Cerebellar cortex (tissue), 1 donor: ENCODE data around the gene TNS1.

Source experiments
- DNase-seq: peaks from one replicate; pipeline ENCODE4 v3.0.0-alpha.2; 2015; ENCODE audit warnings: low spot score

Gene TNS1

DNA sequence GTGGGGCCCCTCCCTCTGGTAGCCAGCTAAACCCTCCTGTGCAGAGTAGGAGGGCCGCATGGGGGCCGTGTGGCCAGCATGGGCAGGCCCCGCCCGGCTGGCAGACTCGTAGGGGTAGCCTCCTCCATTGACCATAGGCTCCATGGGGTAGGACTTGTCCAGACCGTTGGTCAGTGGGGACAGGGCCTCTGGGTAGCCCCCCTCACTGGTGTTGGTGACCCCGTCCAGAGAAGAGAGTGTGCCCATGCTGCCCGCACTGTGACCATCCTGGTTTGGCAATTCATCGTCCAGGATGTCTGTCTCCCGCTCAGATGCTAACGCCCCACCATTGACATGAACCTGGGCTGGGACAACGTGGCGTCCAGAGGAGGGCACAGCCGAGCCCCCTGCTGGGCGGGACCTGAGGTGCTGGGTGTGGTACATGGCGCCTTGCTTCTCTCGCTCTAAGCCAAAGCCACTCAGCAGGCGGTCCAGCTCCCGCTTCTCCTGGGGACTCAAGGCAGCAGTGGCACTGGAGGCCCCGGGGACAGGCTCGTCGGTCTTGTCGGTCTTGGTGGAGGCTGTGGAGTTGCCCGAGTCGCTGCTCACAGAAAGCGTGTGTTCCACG lies 154.3 kb downstream of the TNS1 start:
- no peak for DNase-seq

DNA sequence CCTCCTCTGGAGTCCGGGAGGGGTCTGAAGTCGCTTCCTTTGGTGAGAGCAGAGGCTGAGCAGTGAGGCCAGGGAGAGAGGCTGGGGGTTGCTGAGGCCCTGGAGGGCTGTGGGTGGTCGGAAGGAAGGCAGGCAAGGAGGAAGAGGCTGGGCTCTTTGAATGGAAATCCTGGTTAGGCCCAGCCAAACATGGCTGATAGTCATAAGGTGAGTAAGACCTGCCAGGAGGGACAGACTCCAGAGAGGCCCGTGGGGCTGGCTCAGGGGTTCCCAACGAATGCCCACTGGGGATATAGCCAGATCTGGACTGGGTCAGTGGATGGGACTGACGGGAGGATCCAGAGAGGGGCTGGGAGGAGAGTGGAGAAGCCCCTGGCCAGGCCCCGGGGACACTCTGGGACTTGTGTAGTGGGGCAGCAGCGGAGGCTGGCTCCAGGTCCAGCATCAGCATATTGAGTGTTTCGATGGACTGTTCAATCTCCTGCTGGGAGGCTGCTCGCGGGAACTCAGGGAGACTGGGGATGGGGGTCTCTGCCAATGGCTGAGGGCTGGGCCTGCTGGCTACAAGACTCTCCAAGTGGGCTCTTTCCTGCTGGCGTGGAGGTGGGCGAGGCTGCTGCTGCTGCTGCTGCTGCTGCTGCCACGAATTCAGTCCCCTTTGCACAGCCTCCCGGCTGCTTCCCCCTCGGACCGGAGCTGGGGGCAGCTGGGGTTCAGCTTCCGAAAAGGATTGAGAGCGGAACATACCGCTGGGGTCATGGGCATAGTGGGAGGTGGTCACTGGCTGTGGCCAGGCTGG lies 155.0 kb downstream of the TNS1 start:
- no peak for DNase-seq

DNA sequence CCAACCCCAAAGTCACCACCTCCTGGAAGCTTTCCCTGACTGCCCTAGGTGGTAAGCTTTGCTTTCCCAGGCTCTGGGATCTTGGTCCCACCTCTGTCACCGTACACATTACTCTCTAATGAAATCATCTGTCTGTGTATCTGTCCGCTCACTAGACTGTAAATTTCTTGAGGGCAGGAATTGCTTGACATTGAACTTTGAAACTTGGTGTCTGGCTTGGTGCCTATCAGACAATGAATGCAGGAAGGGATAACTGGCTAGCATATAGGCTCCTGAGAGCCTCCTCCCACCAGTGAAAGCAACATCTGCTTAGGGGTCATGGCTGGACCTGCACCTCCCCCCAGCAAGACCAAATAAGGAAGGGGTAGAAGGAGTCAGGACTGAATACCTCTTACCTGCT lies 155.7 kb downstream of the TNS1 start:
- no peak for DNase-seq

DNA sequence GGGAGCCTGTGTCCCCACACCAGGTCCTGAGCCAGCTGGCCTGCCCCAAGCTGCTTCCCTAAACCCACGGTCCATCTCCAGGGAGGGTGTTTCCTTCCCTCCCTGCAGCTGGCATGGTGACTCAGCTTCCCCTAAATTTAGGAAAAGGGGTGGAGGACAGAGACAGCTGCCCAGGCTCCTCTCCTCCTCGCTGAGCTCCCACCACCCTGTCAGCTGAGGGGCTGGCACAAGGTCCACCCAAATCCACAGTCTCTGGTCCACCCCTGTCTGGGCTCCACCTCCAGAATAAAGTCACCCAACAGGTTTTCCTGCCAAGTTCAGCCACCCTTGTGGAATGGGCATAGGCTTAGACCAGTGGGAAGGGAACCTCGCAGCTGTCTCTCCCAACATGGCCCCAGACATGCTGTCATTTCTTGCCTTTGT lies 156.5 kb downstream of the TNS1 start:
- DNase-seq, result no peak

DNA sequence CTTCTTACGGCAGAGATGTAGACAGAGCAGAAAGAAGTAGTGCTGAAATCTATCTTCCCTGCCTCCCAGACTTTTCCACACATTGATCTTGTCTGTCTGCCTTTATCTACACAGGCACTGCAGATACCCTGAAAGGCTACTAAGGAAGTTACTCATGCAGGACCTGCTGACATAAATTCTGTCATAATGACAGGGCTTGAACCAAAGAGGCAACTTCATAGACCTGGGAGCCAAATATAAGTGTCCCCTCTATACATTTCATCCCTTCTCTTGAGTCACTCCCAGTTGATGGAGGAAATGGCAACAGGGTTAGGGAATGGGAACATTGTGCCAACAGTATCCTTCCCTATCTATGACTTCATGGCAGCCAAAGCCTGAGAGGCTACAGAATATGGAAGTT lies 157.5 kb downstream of the TNS1 start:
- DNase-seq, result no peak

DNA sequence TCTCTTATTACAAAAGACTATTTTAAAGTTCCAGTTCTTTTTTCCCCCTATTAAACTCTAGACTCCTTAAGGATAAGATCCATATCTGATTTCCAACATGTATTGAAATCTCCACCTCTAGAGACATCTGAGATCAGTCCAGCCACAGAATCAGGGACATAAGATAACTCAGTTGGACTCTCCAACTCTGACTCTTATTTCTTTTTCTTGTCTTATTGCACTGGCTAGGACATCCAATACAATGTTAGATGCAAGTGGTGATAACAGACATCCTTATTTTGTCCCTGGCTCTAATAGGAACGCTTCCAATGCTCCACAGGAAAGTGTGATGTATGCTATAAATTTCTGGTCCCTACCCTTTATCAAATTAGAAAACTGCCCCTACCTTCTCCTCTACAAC lies 158.1 kb downstream of the TNS1 start:
- no peak for DNase-seq

DNA sequence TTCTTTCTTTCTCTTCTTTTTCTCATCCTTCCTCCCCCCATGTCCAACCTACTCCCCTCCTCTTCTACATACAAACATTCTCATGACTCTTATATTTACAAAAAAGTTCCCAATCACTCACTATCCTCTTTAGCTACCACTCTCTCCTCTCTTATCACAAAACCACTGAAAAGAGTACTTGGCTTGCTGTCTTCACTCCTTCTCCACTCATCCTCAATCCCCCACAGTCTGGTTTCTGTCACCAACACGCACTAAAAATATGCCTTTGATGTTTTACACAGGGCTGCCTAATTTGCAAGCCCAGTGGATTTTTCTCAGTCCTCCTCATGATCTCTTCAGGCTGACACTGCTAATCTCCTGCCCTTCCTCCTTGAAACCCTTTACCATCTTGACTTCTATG lies 159.5 kb downstream of the TNS1 start:
- no peak for DNase-seq

DNA sequence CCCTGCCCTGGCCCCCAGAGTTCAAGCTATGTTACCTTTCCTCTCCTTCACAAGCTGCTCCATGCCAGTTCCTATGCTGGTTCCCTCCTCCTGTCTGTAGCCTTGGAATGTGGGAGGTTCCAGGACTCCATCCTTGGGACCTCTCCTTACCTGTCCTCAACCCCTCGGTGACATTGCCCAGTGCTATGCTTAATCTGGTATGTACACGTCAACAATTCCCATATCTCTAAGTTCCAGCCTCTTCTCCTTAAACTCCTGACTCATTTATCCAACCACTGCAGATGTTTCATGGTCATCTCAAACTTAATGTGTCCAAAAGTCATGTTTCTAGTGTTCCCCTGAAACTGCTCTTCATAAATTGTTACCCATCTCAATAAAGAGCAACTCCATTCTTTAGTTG lies 160.8 kb downstream of the TNS1 start:
- DNase-seq, result no peak

DNA sequence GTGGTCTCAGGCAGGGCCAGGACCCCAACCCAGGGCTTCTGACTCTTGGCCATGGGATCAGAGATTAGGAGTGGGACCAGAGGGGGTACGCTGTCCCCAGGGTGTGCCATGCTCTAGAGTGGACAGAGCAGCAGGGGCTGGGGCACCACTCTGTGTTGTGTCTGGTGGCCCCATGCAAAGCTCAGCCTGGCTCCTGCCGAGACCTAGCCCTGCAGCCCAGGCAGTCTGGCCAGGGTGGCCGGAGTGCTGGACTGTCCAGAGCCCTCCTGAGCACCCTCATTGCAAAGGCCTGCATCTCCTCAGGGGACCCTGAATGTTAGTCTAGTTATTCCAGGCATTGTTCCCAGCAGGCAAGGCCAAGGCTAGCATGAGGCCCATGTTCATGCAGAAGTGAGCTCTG lies 162.3 kb downstream of the TNS1 start:
- DNase-seq, result no peak

DNA sequence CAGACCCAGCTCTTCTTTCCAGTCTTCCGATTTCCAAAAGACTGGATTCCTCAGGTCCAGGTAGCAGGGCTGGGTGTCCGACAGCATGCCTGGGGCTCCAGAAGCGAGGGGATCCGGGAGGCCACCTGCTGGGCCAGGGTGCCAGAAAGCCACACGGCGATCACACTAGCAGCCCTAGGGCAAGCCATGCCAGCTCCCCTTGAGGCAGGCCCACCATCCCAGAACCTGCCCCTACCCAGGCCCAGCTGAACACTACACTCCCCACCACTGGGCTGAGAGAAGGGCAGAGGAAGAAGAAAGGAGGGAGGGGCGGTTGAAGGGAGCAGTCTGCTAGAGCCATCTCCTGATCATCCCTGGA lies 163.1 kb downstream of the TNS1 start:
- DNase-seq, result no peak

DNA sequence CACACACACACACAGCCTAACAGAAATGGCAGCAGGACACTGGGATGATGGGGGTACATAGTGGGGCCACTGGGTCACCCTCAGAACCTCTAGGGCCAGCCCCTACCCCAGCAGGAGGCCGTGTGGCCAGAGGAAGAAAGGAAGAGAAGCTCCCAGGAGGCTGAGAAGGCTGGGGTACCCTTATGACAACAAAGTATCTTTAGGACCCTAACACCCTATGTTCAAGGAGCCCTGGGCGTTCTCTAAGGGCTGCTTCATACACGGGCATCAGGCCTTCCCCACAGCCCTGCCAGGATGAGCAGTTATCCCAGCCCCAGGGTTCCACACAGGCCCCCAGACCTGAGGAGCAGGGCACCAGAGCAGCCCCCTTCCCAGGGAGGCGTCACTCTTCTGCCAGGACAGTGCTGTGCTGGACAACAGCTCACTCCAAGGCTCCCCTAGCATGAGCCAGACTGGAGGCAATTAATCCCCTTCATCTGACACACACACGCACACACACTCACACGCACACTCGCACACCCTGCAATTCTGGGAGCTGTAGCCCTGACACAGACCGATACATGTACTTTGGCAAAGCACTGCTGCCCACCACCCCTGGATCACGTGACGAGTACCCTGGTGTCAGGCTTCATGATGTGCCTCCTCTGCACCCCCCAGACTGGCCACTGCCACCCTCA lies 163.6 kb downstream of the TNS1 start:
- DNase-seq, result no peak

DNA sequence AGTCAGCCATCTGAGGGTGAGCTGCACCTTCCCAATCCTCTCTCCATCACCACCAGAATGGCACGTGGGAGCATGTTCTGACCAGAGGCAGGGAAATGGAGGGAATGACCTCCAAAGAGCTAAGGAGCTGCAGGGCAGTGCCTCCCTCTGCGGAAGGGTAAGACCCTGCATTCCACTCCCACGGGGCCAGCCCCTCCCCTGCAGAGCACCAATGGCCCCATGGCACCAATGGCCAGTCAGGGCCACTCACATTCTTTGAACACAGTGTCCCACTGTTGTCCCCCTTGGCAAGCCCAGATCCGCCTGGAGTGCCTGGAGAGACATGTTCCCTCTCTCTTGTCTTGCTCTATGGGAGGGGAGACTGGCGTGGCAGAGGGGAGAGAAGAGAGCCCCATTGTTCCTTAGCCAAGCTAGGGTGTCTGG lies 164.4 kb downstream of the TNS1 start:
- peak; percentile 22 for DNase-seq

DNA sequence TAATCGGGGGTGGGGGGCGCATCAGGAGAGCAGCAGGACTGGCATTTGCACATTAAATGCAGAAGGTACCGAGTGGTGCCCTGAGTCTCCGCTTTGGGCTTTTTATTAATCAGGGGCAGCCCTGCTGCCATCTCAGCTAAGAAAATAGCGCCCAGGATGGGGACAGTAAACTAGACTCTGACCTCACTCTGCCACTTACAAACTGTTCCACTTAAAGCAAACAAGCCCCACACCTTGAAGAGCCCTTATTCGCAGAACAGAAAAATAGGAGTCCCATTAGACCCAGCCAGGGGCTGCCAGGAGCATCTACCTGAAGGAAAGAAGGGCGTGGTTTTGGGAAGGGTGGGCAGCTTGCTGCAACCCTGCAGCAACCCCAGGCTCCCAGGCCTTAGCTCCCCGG lies 165.3 kb downstream of the TNS1 start:
- DNase-seq, result no peak

DNA sequence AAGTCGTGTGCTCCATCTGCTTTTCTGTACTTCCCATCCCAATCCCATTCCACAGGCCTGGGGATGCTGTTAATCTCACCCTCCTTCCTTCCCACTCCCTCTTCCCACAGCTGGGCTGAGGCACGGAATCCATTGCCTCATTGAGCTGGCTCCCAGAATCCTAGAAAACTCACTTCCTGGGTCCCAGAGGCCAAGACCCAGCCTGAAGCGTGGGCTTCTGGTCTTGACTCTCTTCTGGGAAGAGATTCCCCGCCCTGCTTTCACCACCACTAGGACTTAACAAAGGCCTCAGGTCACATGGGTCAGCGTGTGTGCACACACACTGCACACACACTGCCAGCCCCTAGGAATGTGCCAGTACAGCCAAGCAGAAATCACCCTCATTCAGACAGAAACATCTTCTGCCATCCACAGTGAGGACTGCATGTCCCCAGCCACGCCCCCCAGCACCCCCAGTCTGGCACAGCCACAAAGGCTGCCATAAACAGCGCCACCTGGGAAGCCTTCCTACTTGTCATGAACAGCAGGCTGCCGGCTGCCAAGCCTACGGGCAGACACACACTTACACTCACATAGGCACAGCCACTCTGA lies 165.8 kb downstream of the TNS1 start:
- peak; percentile 7 for DNase-seq

DNA sequence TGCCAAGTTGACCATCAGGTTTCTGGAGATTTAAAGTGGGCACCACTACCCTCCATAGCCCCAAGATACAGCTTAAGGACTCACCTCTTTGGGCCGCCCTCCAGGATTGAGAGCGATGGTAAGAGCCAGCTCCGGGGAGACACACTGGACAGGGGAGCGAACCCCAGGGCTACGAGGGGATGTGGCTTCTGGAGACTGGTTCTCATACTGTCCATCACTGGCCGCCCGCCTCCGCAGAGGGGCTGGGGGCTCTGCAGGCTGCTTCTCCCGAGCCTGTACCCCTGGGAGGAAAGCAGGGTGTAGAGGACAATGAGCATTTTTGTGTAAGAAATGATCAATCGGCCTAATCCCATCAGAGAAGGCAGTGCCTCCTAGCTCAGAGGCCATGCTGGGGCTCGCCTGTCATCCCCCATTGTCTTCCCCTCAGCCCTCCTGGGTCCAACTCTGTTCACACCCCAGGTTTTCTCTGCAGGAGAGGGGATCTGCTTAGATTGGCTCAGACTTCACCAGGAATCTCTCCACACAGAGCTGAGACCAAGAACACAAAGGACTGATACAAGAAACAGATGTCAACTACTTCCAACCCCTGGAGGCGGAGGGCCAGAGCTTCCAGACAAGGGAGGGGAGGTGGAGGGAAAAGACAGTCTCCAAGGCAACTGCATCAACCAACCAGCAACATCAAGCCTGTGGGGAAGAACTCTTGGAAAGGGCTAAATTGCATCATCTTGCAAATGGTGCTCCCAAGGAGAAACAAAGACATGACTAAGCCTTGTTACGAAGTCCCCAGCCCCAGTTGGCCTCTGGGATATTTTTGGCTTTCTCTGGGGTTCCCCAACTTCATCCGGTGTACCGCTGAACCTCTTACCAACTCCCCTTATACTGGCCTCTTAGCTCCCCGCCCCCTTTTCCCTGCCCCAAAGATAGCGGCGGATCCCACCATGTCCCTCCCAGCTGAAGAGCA lies 166.6 kb downstream of the TNS1 start:
- no peak for DNase-seq

DNA sequence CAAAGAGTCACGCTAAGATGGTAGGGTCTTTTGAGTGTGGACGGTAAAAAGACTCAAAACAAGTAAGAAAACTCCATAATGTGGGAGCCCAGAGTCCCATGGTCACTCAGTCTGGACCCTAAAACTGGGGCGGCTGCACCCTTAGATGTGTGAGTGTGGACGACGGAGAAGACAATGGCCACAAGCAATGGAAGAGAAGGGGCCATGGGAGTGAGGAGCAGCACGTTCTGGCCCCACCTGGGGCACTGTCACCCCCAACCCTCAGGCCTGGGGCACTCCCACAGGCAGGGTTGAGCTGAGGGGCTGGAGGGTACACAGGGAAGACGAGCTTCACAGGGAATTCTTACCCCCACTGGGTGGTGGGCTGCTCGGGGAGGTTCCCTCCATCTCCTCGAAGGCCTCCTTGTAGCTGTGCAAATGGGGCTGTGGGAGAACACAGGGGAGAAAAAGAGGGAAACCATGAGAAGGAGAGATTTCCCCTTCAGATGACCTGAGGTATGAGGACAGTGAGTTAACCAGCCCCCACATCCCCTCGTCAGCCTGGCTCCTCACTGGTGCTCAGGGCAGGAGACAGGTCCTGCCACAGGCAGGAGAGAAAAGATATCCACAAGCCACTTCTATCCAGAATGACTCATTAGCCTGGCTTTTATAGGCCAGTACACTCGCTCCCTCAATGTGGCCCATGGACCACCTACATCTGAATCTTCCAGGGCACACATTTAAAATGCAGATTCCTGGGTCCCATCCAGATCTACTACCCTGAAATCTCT lies 167.9 kb downstream of the TNS1 start:
- no peak for DNase-seq

DNA sequence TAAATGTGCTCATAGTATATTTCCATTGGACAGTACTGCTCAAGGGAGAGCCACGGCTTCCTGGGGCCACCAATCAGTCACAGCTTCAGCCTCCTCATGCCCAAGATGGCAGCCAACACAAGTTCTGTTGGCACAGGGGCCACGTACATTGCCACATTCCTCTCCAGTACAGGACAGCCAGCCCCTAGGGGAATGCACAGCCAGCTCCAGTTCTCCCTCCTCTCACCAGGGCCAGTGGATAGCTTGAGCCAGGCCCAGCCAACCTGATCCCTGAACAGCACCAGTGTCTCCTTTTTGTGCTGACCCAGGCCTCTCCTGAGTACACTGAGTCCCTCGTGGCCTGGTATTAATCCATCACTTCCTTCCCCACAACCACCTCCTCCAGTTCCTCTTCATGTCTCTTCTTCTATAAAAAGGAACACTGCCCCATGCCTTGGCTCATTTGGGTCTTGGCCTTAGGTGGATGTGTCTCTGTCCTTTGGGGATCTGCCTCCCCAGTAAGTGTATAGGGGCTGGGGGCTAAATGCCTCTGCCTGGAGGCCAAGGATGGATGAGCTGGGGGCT lies 168.7 kb downstream of the TNS1 start:
- DNase-seq, result no peak

DNA sequence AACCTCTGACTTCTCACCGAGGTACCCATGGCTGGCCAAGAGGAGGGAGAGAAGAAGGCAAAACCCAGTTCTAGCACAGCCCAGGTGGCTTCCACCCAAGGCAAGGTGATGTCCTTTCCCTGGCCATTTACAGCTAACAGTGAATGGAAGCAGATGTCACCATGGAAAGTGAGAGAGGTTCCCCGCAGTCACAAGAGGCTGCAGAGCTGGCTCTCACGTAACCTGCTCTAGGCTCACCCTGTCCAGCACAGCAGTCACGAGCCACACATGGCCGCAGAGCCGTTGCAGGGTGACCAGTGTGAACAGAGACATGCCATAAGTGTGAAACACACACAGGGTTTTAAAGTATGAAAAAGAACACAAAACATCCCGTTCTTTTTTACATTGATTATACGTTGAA lies 169.4 kb downstream of the TNS1 start:
- peak; percentile 6 for DNase-seq

DNA sequence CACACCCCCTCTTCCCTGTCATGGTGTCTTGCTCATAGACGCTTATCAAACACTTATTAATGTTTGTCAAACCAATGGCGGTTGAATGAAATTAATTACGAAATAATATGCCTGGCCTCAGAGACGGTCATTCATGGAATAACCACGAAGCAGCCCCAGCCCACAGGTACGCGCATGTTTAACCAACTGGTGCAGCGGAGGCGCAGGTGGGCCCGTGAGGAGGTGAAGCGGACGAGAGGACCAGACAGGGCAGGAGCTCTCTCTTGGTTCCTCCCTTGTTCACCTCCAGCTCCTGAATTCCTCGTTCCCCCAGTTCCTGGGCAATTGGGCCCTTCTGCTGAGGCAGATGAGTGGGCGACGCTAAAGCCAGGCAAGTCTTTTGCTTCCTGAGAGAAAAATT lies 169.8 kb downstream of the TNS1 start:
- DNase-seq, result no peak

DNA sequence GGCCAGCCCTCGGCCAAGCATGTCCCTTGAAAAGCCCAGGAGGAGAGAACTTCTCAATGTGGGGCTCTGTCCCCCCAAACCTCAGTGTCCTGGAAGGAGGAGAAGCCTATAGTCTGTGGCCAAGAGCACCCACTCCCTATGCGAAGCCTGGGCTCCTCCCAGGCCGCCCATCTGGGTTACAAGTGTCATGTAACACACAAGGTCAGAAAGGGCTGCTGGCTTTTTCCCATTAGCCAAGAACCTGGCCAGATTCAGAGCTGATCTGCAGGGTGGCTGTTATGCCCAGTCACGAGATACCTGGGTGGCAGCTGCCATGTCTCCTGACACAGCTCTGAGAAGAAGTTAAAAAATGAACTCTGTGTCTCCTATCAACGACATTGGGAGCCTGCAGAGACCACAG lies 170.7 kb downstream of the TNS1 start:
- no peak for DNase-seq

DNA sequence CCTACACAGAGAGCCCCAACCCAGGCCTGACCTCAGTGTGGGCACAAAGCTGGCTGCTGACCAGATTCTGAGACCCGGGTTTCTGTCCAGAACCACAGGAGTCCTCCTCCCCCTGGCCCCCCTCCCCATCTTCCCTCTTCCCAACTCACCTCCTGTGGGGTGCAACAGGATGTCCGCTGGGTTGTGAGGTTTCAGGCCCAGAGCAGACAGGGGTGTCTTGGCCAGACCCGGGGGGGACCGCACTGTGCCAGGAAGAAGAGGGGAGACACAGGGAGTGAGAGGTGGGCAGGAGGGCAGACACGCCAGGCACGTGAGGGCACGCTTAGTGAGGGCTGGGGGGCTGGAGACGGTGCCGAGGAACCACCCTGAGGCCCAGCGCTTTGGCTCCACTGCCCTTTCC lies 171.5 kb downstream of the TNS1 start:
- no peak for DNase-seq
